Caco-2 (cell line): ENCODE results near the gene TCF7L1. TPM values are rescaled to one million over a fixed set of nuclear protein-coding genes. Genes with fewer than 3 reads are reported as not detected.

Source experiments
- BruUV-seq: library from RNA; stranded (reverse); fragments of 400-500 nt; replicated peaks from 2 replicates; lab custom pipeline; 2021; lab: Mats Ljungman, UMichigan
- CTCF ChIA-PET: fragments of 300-600 bp; sonication (Branson Sonifier 250); formaldehyde crosslinking; loops from one replicate; lab custom pipeline; 2022; ENCODE audit warnings: antibody characterized with exemption; lab: Charles Lee
- POLR2A ChIA-PET: fragments of 300-600 bp; sonication (Branson Sonifier 250); formaldehyde crosslinking; loops from one replicate; lab custom pipeline; 2022; ENCODE audit warnings: antibody characterized with exemption; lab: Charles Lee
- DNase-seq, 2 experiments: peaks; one replicate each; pipeline versions ENCODE4 v3.0.0 to v3.0.0-alpha.2; 2020 to 2022
- H3K27me3 ChIP-seq: replicated peaks from 2 replicates; pipeline ENCODE4 v1.6.0; 2011; ENCODE audit warnings: low read length; ENCODE audit not compliant: control insufficient read depth, insufficient read depth
- H3K36me3 ChIP-seq: 2 replicates; pipeline ENCODE4 v1.5.1; 2011; ENCODE audit warnings: low read length; ENCODE audit not compliant: control insufficient read depth, insufficient read depth
- H3K4me1 ChIP-seq: fragments of 250-450 bp; sonication (Bioruptor Pico); 2 replicates; pipeline ENCODE4 v1.5.1; 2020; ENCODE audit warnings: mild to moderate bottlenecking
- H3K4me3 ChIP-seq: 2 replicates; pipeline ENCODE4 v1.5.1; 2011; ENCODE audit warnings: low read depth, mild to moderate bottlenecking, control low read depth, low read length
- H3K9me3 ChIP-seq: fragments of 250-450 bp; sonication (Bioruptor Pico); 2 replicates; pipeline ENCODE4 v1.5.1; 2020; ENCODE audit warnings: mild to moderate bottlenecking, moderate library complexity
- H3K27ac Mint-ChIP-seq: one replicate; pipeline ENCODE4 v1.8.0; 2022; ENCODE audit warnings: mixed read lengths; ENCODE audit not compliant: unreplicated experiment
- H3K27me3 Mint-ChIP-seq: one replicate; pipeline ENCODE4 v1.8.0; 2022; ENCODE audit warnings: mixed read lengths; ENCODE audit not compliant: insufficient read depth, unreplicated experiment
- H3K36me3 Mint-ChIP-seq: one replicate; pipeline ENCODE4 v1.8.0; 2022; ENCODE audit warnings: mild to moderate bottlenecking, mixed read lengths; ENCODE audit not compliant: insufficient read depth, unreplicated experiment
- H3K4me1 Mint-ChIP-seq: one replicate; pipeline ENCODE4 v1.8.0; 2022; ENCODE audit warnings: low read depth, mixed read lengths; ENCODE audit not compliant: unreplicated experiment
- H3K4me3 Mint-ChIP-seq: one replicate; pipeline ENCODE4 v1.8.0; 2022; ENCODE audit warnings: mild to moderate bottlenecking, moderate library complexity, mixed read lengths; ENCODE audit not compliant: unreplicated experiment
- H3K9me3 Mint-ChIP-seq: one replicate; pipeline ENCODE4 v1.8.0; 2022; ENCODE audit warnings: mixed read lengths; ENCODE audit not compliant: unreplicated experiment
- CTCF ChIP-seq, 2 experiments: fragments of 200-600 bp in 1 of 2; IDR thresholded peaks; 1 replicate in 1 of 2; 2 replicates in 1 of 2; pipeline versions ENCODE4 v1.5.1 to v1.8.0; 2011 to 2022; ENCODE audit warnings: antibody characterized with exemption in 1 of 2, control low read depth in 1 of 2, inconsistent platforms in 1 of 2, low read depth in 1 of 2, low read length in 1 of 2, mild to moderate bottlenecking in 1 of 2, moderate library complexity in 1 of 2; ENCODE audit not compliant: insufficient read depth in 1 of 2, severe bottlenecking in 1 of 2, unreplicated experiment in 1 of 2
- intact Hi-C: fragments of 100-400 bp; cut with micrococcal nuclease; formaldehyde crosslinking; loops from one replicate; pipeline ENCODE4 v1.10.0; 2022; ENCODE audit not compliant: unreplicated experiment
- total RNA-seq: library from RNA; stranded (reverse); gene quantifications from 2 replicates; pipeline ENCODE4 v1.2.3, GENCODE V29; 2022

TCF7L1 gene
- total RNA-seq, 1 experiment from 2014 or later = 29.0 TPM

- no peak for TF ChIP-seq CTCF (IDR thresholded peaks at IDR 0.05; ENCODE audit: insufficient read depth in 1 of 2, low read depth in 1 of 2, low read length in 1 of 2, severe bottlenecking in 1 of 2, unreplicated experiment in 1 of 2)
- ChIA-PET POLR2A (interaction anchor here (1.1 kb wide), 1 partner anchor 155 kb away, joined by 3 read pairs; the partner anchor contains the start of gene TCF7L1), CTCF (interaction anchor here (0.6 to 1.7 kb wide), 3 partner anchors 11 to 221 kb away, joined by 3 to 16 read pairs (median 3); partner anchors contain the start of gene TCF7L1)
- Mint-ChIP-seq H3K9me3 (no peaks in the 10 kb centered on the region), H3K27me3 (no peaks in the 10 kb centered on the region), H3K36me3 (no peaks in the 10 kb centered on the region), H3K27ac (peak overlapping the region; percentile 63), H3K4me1 (peaks cover 24% of the 10 kb centered on the region), H3K4me3 (peak overlapping the region; percentile 10)
- DNase-seq = peak; percentile 55 to 61
- intact Hi-C loops = no loop called here
- H3K9me3 ChIP-seq = no peaks in the 10 kb centered on the region
- no peaks in the 10 kb centered on the region for H3K27me3 ChIP-seq
- no peaks in the 10 kb centered on the region; the same call in none of the 2 replicates for H3K36me3 ChIP-seq
- no peak overlapping the region for H3K4me3 ChIP-seq
- H3K4me1 ChIP-seq = peaks cover 16% of the 10 kb centered on the region
- no TSS peak for BruUV-seq
Observed at GRCh38 chr2:85288244-85288725, 155.1 kb downstream of the TCF7L1 start.

- no peak overlapping the region for H3K27ac Mint-ChIP-seq
- H3K36me3 Mint-ChIP-seq = no peaks in the 10 kb centered on the region
- Histone ChIP-seq H3K4me1 (peaks cover 26% of the 10 kb centered on the region), H3K9me3 (no peaks in the 10 kb centered on the region), H3K36me3 (no peaks in the 10 kb centered on the region; the same call in 1 of the 2 replicates), H3K27me3 (no peaks in the 10 kb centered on the region), H3K4me3 (no peak overlapping the region)
- H3K9me3 Mint-ChIP-seq = no peaks in the 10 kb centered on the region
- peaks cover 17% of the 10 kb centered on the region for H3K4me1 Mint-ChIP-seq
- ChIA-PET CTCF (no interaction called here), POLR2A (no interaction called here)
- no peaks in the 10 kb centered on the region for H3K27me3 Mint-ChIP-seq
- no peak overlapping the region for H3K4me3 Mint-ChIP-seq
- DNase-seq = no peak
- no TSS peak for BruUV-seq
- TF ChIP-seq CTCF (IDR thresholded peaks at IDR 0.05; ENCODE audit: insufficient read depth in 1 of 2, low read depth in 1 of 2, low read length in 1 of 2, severe bottlenecking in 1 of 2, unreplicated experiment in 1 of 2) = no peak
- intact Hi-C loops = no loop called here
Observed at GRCh38 chr2:85291425-85292023, 158.3 kb downstream of the TCF7L1 start.

- Mint-ChIP-seq H3K9me3 (no peaks in the 10 kb centered on the region), H3K27me3 (no peaks in the 10 kb centered on the region), H3K4me3 (no peak overlapping the region), H3K4me1 (peaks cover 9% of the 10 kb centered on the region), H3K27ac (no peak overlapping the region), H3K36me3 (peaks cover 5% of the 10 kb centered on the region)
- no peak for TF ChIP-seq CTCF (IDR thresholded peaks at IDR 0.05; ENCODE audit: insufficient read depth in 1 of 2, low read depth in 1 of 2, low read length in 1 of 2, severe bottlenecking in 1 of 2, unreplicated experiment in 1 of 2)
- POLR2A ChIA-PET = no interaction called here
- Histone ChIP-seq H3K4me3 (no peak overlapping the region), H3K36me3 (no peaks in the 10 kb centered on the region; the same call in 1 of the 2 replicates), H3K9me3 (no peaks in the 10 kb centered on the region), H3K27me3 (no peaks in the 10 kb centered on the region), H3K4me1 (peaks cover 6% of the 10 kb centered on the region)
- CTCF ChIA-PET = no interaction called here
- no peak for DNase-seq
- no TSS peak for BruUV-seq
- intact Hi-C loops = no loop called here
Observed at GRCh38 chr2:85302121-85302520, 168.9 kb downstream of the TCF7L1 start.
